Prostate gland (tissue), 2 donors: ENCODE results near the gene TMEM120B.

Experiments used
- CTCF ChIP-seq, 4 experiments: fragments of 200-600 bp in 2 of 4; fragments of 450-650 bp in 2 of 4; sonication (generic) in 2 of 4; IDR thresholded peaks; 1 replicate in 3 of 4; 2 replicates in 1 of 4; pipeline ENCODE4 v1.5.1; 2016 to 2019; ENCODE audit warnings: antibody characterized with exemption in 4 of 4, mild to moderate bottlenecking in 2 of 4, moderate library complexity in 2 of 4
- POLR2A ChIP-seq: fragments of 450-650 bp; IDR thresholded peaks from one replicate; pipeline ENCODE4 v1.6.1; 2016; ENCODE audit warnings: antibody characterized with exemption, mild to moderate bottlenecking
- POLR2AphosphoS5 ChIP-seq: sonication (generic); formaldehyde crosslinking; IDR thresholded peaks from one replicate; pipeline ENCODE4 v1.6.1; 2017; ENCODE audit warnings: antibody characterized with exemption

GRCh38 chr12:121697093-121697698, 15.4 kb upstream of the TMEM120B start:
- TF ChIP-seq CTCF (IDR thresholded peaks at IDR 0.05) (peak; percentile 28 to 89 (median 74)), POLR2AphosphoS5 (peak; percentile 23), POLR2A (no peak)
